Activated naive CD4-positive, alpha-beta T cell (primary cell): ENCODE data around the gene SLC2A1.
A peak's percentile ranks its signal among the peaks of the same experiment; 100 is the strongest.

Experiments
- DNase-seq, 4 experiments: peaks; one replicate each; lab custom pipeline; 2025; lab: John Stamatoyannopoulos, UW

Gene SLC2A1

GRCh38 chr1:42958488-42959319, at the start of gene SLC2A1:
Gene SLC2A1, minus strand, starts transcription at chr1:42958868. Its CDS starts 217 bp downstream, at chr1:42958651.
- DNase-seq, result peak; percentile 85 to 92 (median 90)

GRCh38 chr1:43007377-43008114, 48.9 kb upstream of the SLC2A1 start:
- no peak for DNase-seq

- no peak for DNase-seq
Observed at GRCh38 chr1:43005460-43006361, 47.0 kb upstream of the SLC2A1 start.

GRCh38 chr1:43004587-43005459, 46.2 kb upstream of the SLC2A1 start:
- DNase-seq, result no peak

GRCh38 chr1:43002766-43003165, 44.1 kb upstream of the SLC2A1 start:
- no peak for DNase-seq

- no peak for DNase-seq
Observed at GRCh38 chr1:43002116-43002515, 43.4 kb upstream of the SLC2A1 start.

GRCh38 chr1:43001434-43001833, 42.8 kb upstream of the SLC2A1 start:
- DNase-seq, result no peak

GRCh38 chr1:43000271-43000670, 41.6 kb upstream of the SLC2A1 start:
- no peak for DNase-seq

GRCh38 chr1:42999308-42999707, 40.6 kb upstream of the SLC2A1 start:
- DNase-seq, result no peak

- no peak for DNase-seq
Observed at GRCh38 chr1:42998386-42998785, 39.7 kb upstream of the SLC2A1 start.

- DNase-seq, result no peak
Observed at GRCh38 chr1:42996384-42996970, 37.8 kb upstream of the SLC2A1 start.

GRCh38 chr1:42993502-42994136, 35.0 kb upstream of the SLC2A1 start:
- DNase-seq, result no peak

GRCh38 chr1:42992054-42992571, 33.4 kb upstream of the SLC2A1 start:
- DNase-seq, result no peak

GRCh38 chr1:42990757-42991346, 32.2 kb upstream of the SLC2A1 start:
- no peak for DNase-seq

GRCh38 chr1:42983693-42984092, 25.0 kb upstream of the SLC2A1 start:
- no peak for DNase-seq

- no peak for DNase-seq
Observed at GRCh38 chr1:42983253-42983652, 24.6 kb upstream of the SLC2A1 start.

GRCh38 chr1:42982641-42983040, 24.0 kb upstream of the SLC2A1 start:
- DNase-seq, result no peak

- DNase-seq, result no peak
Observed at GRCh38 chr1:42981871-42982270, 23.2 kb upstream of the SLC2A1 start.

GRCh38 chr1:42981255-42981805, 22.7 kb upstream of the SLC2A1 start:
- DNase-seq, result no peak
